Endothelial cell of umbilical vein (primary cell): ENCODE results near the gene SMCO3. TPM values are rescaled to one million over a fixed set of nuclear protein-coding genes. Genes with fewer than 3 reads are reported as not detected.
A peak's percentile ranks its signal among the peaks of the same experiment; 100 is the strongest.

Experiments used
- BruUV-seq: library from RNA; stranded (reverse); fragments of 400-500 nt; replicated peaks from 2 replicates; lab custom pipeline; 2021; lab: Mats Ljungman, UMichigan
- CTCF ChIA-PET: fragments of 300-600, 350-600 bp; sonication (Branson Sonifier 250); formaldehyde crosslinking; loops from one replicate; lab custom pipeline; 2021; ENCODE audit warnings: antibody characterized with exemption, inconsistent platforms; lab: Charles Lee
- POLR2A ChIA-PET: fragments of 300-600, 350-600 bp; sonication (Branson Sonifier 250); formaldehyde crosslinking; loops from one replicate; lab custom pipeline; 2021; ENCODE audit warnings: antibody characterized with exemption, inconsistent platforms; lab: Charles Lee
- DNase-seq: peaks from one replicate; pipeline ENCODE4 v3.0.0-alpha.2; 2011; ENCODE audit warnings: low read depth, low spot score
- FAIRE-seq: peaks from 2 replicates; lab custom pipeline; 2011; peaks lifted over from hg19 to GRCh38; lab: Jason Lieb, UNC
- H2AFZ ChIP-seq: 2 replicates; pipeline ENCODE4 v1.6.0; 2012; ENCODE audit warnings: low read depth, low read length, control low read depth, inconsistent platforms
- H3K27ac ChIP-seq: 2 replicates; pipeline ENCODE4 v1.5.1; 2011; ENCODE audit warnings: low read depth, mild to moderate bottlenecking, control low read depth, low read length, moderate library complexity; ENCODE audit not compliant: insufficient read depth
- H3K27me3 ChIP-seq, 2 experiments: 2 replicates each; pipeline versions ENCODE4 v1.6.0 to v1.6.1; 2011; ENCODE audit warnings: low read length in 2 of 2, mixed read lengths in 1 of 2; ENCODE audit not compliant: control insufficient read depth in 2 of 2, insufficient read depth in 2 of 2
- H3K36me3 ChIP-seq, 2 experiments: 2 replicates in 1 of 2; 3 replicates in 1 of 2; pipeline ENCODE4 v1.5.1; 2011; ENCODE audit warnings: low read length in 2 of 2, mild to moderate bottlenecking in 1 of 2, moderate library complexity in 1 of 2; ENCODE audit not compliant: control insufficient read depth in 2 of 2, insufficient read depth in 2 of 2; ENCODE audit errors: extremely low read depth in 1 of 2
- H3K4me1 ChIP-seq: 3 replicates; pipeline ENCODE4 v1.5.1; 2011; ENCODE audit warnings: mild to moderate bottlenecking, low read length; ENCODE audit not compliant: control insufficient read depth, insufficient read depth; ENCODE audit errors: extremely low read depth
- H3K4me2 ChIP-seq: 2 replicates; pipeline ENCODE4 v1.6.1; 2011; ENCODE audit warnings: low read length, control low read depth, mixed read lengths; ENCODE audit not compliant: insufficient read depth
- H3K4me3 ChIP-seq, 3 experiments: fragments of 200-600 bp in 1 of 3; sonication (generic), shearing (Covaris generic) in 1 of 3; replicated peaks in 1 of 3; 2 replicates each; pipeline ENCODE4 v1.5.1; 2011 to 2016; ENCODE audit warnings: control low read depth in 3 of 3, low read length in 3 of 3, mild to moderate bottlenecking in 2 of 3, inconsistent platforms in 1 of 3, low read depth in 1 of 3, moderate library complexity in 1 of 3; ENCODE audit not compliant: insufficient read depth in 1 of 3
- H3K79me2 ChIP-seq: 2 replicates; pipeline ENCODE4 v1.6.0; 2012; ENCODE audit warnings: low read length, inconsistent platforms; ENCODE audit not compliant: control insufficient read depth, insufficient read depth
- H3K9ac ChIP-seq: replicated peaks from 2 replicates; pipeline ENCODE3; 2011; ENCODE audit warnings: low read length, control low read depth; ENCODE audit not compliant: insufficient read depth; ENCODE audit errors: extremely low read depth
- H3K9me1 ChIP-seq: replicated peaks from 3 replicates; pipeline ENCODE4 v1.6.0; 2011; ENCODE audit warnings: mild to moderate bottlenecking, low read length; ENCODE audit not compliant: control insufficient read depth, insufficient read depth; ENCODE audit errors: extremely low read depth
- H3K9me3 ChIP-seq: replicated peaks from 2 replicates; pipeline ENCODE4 v1.5.1; 2012; ENCODE audit warnings: low read length, inconsistent platforms; ENCODE audit not compliant: control insufficient read depth, insufficient read depth
- H4K20me1 ChIP-seq: replicated peaks from 2 replicates; pipeline ENCODE3; 2011; ENCODE audit warnings: mild to moderate bottlenecking, low read length; ENCODE audit not compliant: control insufficient read depth, insufficient read depth; ENCODE audit errors: extremely low read depth
- EZH2 ChIP-seq: IDR thresholded peaks from 2 replicates; pipeline ENCODE4 v1.6.1; 2012; ENCODE audit warnings: borderline replicate concordance, low read depth, mild to moderate bottlenecking, moderate library complexity, low read length, inconsistent platforms; ENCODE audit not compliant: severe bottlenecking
- FOS ChIP-seq: IDR thresholded peaks from 2 replicates; pipeline ENCODE4 v1.6.1; 2011; ENCODE audit warnings: mild to moderate bottlenecking, low read length, moderate library complexity, borderline replicate concordance; ENCODE audit not compliant: insufficient read depth
- GATA2 ChIP-seq: IDR thresholded peaks from 2 replicates; pipeline ENCODE4 v1.7.0; 2011; ENCODE audit warnings: low read depth, mild to moderate bottlenecking, moderate library complexity, mixed read lengths, low read length; ENCODE audit not compliant: insufficient read length, insufficient read depth
- JUN ChIP-seq: IDR thresholded peaks from 2 replicates; pipeline ENCODE4 v1.6.1; 2011; ENCODE audit warnings: borderline replicate concordance, low read depth; ENCODE audit not compliant: insufficient read length, insufficient read depth
- MYC ChIP-seq: IDR thresholded peaks from one replicate; pipeline ENCODE4 v1.6.1; 2011; ENCODE audit warnings: mild to moderate bottlenecking, low read depth, low read length
- POLR2A ChIP-seq: IDR thresholded peaks from 2 replicates; pipeline ENCODE4 v1.6.1; 2012; ENCODE audit warnings: low read depth, mild to moderate bottlenecking, control low read depth, low read length
- POLR2AphosphoS5 ChIP-seq: IDR thresholded peaks from 2 replicates; pipeline ENCODE4 v1.6.1; 2012; ENCODE audit warnings: low read depth, mild to moderate bottlenecking, control low read depth, low read length, moderate library complexity; ENCODE audit not compliant: insufficient read depth
- dilution Hi-C: fragments of 300-500 bp; cut with MboI; formaldehyde crosslinking; loops from one replicate; pipeline ENCODE4 v1.15.0; 2019; ENCODE audit warnings: low sequenced_read_pairs; ENCODE audit not compliant: extremely low pct_ligation_motif_present
- intact Hi-C: fragments of 100-400 bp; cut with micrococcal nuclease; formaldehyde crosslinking; loops from one replicate; pipeline ENCODE4 v1.10.0; 2022
- polyA plus RNA-seq, 4 experiments: library from polyadenylated mRNA; depleted of rRNA in 3 of 4; stranded (reverse) in 3 of 4; unstranded in 1 of 4; fragments of >200 nt; gene quantifications; 2 replicates each; pipeline versions ENCODE4 v1.2.1 to v1.2.3, GENCODE V29; 2011 to 2012; ENCODE audit warnings: missing spikeins in 1 of 4
- total RNA-seq: library from RNA; stranded (reverse); gene quantifications from 2 replicates; pipeline ENCODE4 v1.2.3, GENCODE V29; 2021
- TF ChIP-seq, protein P1 (sequence below), 2 donors: IDR thresholded peaks; 1 replicate in 1 of 2; 2 replicates in 1 of 2; pipeline ENCODE4 v1.5.1; 2011; ENCODE audit warnings: low read length in 2 of 2, mild to moderate bottlenecking in 2 of 2, moderate library complexity in 2 of 2, control low read depth in 1 of 2, inconsistent platforms in 1 of 2, low read depth in 1 of 2; ENCODE audit not compliant: insufficient read depth in 1 of 2; ENCODE audit errors: extremely low read depth in 1 of 2
- TF ChIP-seq, protein P2 (sequence below): IDR thresholded peaks from 2 replicates; pipeline ENCODE4 v1.6.1; 2011; ENCODE audit not compliant: insufficient read depth, insufficient read length

Gene SMCO3
- total and polyA plus RNA-seq, 2 donors (not counting 3 experiments of a cell fraction or from before 2014, with no cell fraction given), result 0.33 to 0.35 TPM

DNA sequence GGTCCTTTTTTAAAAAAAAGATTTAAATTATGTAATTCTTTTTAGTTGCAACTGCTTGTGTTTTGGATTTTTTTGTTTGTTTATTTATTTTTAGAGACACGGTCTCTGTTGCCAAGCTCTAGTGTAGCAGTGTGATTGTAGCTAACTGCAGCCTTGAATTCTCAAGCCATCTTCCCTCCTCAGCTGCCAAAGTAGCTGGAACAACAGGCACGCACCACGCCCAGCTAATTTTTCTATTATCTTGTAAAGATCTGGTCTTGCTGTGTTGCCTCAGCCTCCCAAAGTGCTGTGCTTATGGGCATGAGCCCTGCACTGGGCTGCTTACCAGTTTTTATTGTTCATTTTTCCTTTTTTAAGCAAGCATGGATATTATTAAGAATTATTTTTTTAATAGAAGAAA, 40.0 kb upstream of the SMCO3 start:
- H3K9me3 ChIP-seq, result no peaks in the 10 kb centered on the region
- DNase-seq (no peak), FAIRE-seq (no peak)
- H3K79me2 ChIP-seq, result no peaks in the 10 kb centered on the region
- H3K9me1 ChIP-seq, result no peaks in the 10 kb centered on the region
- H3K27ac ChIP-seq, result no peak overlapping the region
- CTCF ChIA-PET, result no interaction called here
- peak overlapping the region; percentile 31 for H2AFZ ChIP-seq
- TF ChIP-seq JUN (no peak), EZH2 (no peak), GATA2 (no peak), POLR2AphosphoS5 (no peak), FOS (no peak), POLR2A (no peak), MYC (no peak)
- TF ChIP-seq, protein P1, sequence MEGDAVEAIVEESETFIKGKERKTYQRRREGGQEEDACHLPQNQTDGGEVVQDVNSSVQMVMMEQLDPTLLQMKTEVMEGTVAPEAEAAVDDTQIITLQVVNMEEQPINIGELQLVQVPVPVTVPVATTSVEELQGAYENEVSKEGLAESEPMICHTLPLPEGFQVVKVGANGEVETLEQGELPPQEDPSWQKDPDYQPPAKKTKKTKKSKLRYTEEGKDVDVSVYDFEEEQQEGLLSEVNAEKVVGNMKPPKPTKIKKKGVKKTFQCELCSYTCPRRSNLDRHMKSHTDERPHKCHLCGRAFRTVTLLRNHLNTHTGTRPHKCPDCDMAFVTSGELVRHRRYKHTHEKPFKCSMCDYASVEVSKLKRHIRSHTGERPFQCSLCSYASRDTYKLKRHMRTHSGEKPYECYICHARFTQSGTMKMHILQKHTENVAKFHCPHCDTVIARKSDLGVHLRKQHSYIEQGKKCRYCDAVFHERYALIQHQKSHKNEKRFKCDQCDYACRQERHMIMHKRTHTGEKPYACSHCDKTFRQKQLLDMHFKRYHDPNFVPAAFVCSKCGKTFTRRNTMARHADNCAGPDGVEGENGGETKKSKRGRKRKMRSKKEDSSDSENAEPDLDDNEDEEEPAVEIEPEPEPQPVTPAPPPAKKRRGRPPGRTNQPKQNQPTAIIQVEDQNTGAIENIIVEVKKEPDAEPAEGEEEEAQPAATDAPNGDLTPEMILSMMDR (IDR thresholded peaks at IDR 0.05; ENCODE audit: extremely low read depth in 1 of 2, insufficient read depth in 1 of 2, low read depth in 1 of 2, low read length in 2 of 2), result no peak
- TF ChIP-seq, protein P2, sequence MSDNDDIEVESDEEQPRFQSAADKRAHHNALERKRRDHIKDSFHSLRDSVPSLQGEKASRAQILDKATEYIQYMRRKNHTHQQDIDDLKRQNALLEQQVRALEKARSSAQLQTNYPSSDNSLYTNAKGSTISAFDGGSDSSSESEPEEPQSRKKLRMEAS, result no peak
- intact Hi-C loops (no loop called here), dilution Hi-C loops (no loop called here)
- BruUV-seq, result no TSS peak
- H3K4me1 ChIP-seq, result peaks cover 19% of the 10 kb centered on the region
- H3K4me3 ChIP-seq, result no peak overlapping the region
- H3K27me3 ChIP-seq, result no peaks in the 10 kb centered on the region
- POLR2A ChIA-PET, result no interaction called here
- H3K36me3 ChIP-seq, result no peaks in the 10 kb centered on the region
- no peak overlapping the region for H3K4me2 ChIP-seq
- H3K9ac ChIP-seq, result no peak overlapping the region
- no peaks in the 10 kb centered on the region for H4K20me1 ChIP-seq
